ENCODE results near the gene FGF18.

FGF18 gene

DNA sequence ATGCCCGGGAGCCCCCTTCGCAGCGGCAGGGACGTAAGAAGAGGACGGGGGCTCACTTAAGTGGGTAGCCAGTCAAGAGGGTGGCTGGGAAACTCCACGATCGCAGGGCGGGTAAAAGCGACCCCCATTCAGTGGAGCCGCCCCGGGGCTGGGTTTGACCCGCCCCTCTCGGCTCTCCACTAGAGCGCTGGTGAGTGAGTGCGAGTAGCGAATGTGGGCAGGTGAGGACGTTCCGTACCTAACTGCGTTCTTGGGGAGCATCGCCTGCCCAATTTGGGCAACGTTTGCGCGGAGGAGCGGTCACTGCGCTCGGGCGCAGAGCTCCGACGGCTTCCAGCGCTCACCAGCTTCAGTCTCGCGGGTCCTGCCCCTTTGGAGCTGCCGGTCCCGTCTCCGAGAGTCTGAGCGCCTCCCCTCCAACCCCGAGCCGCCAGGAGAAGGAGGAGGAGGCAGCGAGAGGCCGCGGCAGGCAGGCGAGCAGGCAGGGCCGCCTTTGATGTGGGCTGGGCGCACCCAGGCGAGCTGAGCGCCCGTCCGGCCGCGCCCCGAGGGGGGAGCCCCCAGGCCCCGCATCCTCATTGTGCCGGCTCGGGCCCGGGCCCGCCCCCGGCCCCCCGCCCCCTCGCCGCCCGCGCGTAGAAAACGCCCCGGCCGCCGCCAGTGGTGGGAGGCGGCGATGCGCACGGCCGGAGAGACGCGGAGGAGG is at the start of gene FGF18 (continued):
- peak; percentile 52 for TF ChIP-seq SP7 (tag by site-specific recombination; IDR thresholded peaks at IDR 0.05)
- no peak for TF ChIP-seq ZNF248 (tag by site-specific recombination; IDR thresholded peaks at IDR 0.05)
- no peak for TF ChIP-seq ZNF658 (tag by site-specific recombination; IDR thresholded peaks at IDR 0.05)
- TF ChIP-seq, protein P1, sequence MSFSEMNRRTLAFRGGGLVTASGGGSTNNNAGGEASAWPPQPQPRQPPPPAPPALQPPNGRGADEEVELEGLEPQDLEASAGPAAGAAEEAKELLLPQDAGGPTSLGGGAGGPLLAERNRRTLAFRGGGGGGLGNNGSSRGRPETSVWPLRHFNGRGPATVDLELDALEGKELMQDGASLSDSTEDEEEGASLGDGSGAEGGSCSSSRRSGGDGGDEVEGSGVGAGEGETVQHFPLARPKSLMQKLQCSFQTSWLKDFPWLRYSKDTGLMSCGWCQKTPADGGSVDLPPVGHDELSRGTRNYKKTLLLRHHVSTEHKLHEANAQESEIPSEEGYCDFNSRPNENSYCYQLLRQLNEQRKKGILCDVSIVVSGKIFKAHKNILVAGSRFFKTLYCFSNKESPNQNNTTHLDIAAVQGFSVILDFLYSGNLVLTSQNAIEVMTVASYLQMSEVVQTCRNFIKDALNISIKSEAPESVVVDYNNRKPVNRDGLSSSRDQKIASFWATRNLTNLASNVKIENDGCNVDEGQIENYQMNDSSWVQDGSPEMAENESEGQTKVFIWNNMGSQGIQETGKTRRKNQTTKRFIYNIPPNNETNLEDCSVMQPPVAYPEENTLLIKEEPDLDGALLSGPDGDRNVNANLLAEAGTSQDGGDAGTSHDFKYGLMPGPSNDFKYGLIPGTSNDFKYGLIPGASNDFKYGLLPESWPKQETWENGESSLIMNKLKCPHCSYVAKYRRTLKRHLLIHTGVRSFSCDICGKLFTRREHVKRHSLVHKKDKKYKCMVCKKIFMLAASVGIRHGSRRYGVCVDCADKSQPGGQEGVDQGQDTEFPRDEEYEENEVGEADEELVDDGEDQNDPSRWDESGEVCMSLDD (tag by site-specific recombination; IDR thresholded peaks at IDR 0.05) = peak; percentile 47; the same call in 1 of the 2 replicates
- TF ChIP-seq ZNF416 (tag by site-specific recombination; IDR thresholded peaks at IDR 0.05) = no peak
- peak; percentile 75 for TF ChIP-seq ZBTB8A (tag by site-specific recombination; IDR thresholded peaks at IDR 0.05)
- no peak for TF ChIP-seq ZNF112 (tag by site-specific recombination; IDR thresholded peaks at IDR 0.05)
- no peak for TF ChIP-seq ZNF19 (tag by site-specific recombination; IDR thresholded peaks at IDR 0.05; ENCODE audit: low read depth)
- 0 out of 2 replicates have a peak, but pooled peaks have one; percentile 8 for TF ChIP-seq ZNF133 (tag by site-specific recombination; IDR thresholded peaks at IDR 0.05)
- TF ChIP-seq, protein P2, sequence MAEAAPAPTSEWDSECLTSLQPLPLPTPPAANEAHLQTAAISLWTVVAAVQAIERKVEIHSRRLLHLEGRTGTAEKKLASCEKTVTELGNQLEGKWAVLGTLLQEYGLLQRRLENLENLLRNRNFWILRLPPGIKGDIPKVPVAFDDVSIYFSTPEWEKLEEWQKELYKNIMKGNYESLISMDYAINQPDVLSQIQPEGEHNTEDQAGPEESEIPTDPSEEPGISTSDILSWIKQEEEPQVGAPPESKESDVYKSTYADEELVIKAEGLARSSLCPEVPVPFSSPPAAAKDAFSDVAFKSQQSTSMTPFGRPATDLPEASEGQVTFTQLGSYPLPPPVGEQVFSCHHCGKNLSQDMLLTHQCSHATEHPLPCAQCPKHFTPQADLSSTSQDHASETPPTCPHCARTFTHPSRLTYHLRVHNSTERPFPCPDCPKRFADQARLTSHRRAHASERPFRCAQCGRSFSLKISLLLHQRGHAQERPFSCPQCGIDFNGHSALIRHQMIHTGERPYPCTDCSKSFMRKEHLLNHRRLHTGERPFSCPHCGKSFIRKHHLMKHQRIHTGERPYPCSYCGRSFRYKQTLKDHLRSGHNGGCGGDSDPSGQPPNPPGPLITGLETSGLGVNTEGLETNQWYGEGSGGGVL (tag by site-specific recombination; IDR thresholded peaks at IDR 0.05) = peak; percentile 49; the same call in 1 of the 2 replicates
- peak; percentile 74 for TF ChIP-seq SP2 (tag by site-specific recombination; IDR thresholded peaks at IDR 0.05)
- TF ChIP-seq ZNF132 (tag by site-specific recombination; IDR thresholded peaks at IDR 0.05; ENCODE audit: borderline replicate concordance) = no peak
- peak; percentile 78 for TF ChIP-seq ZNF777 (tag by site-specific recombination; IDR thresholded peaks at IDR 0.05; ENCODE audit: borderline replicate concordance)
- TF ChIP-seq, protein P3, sequence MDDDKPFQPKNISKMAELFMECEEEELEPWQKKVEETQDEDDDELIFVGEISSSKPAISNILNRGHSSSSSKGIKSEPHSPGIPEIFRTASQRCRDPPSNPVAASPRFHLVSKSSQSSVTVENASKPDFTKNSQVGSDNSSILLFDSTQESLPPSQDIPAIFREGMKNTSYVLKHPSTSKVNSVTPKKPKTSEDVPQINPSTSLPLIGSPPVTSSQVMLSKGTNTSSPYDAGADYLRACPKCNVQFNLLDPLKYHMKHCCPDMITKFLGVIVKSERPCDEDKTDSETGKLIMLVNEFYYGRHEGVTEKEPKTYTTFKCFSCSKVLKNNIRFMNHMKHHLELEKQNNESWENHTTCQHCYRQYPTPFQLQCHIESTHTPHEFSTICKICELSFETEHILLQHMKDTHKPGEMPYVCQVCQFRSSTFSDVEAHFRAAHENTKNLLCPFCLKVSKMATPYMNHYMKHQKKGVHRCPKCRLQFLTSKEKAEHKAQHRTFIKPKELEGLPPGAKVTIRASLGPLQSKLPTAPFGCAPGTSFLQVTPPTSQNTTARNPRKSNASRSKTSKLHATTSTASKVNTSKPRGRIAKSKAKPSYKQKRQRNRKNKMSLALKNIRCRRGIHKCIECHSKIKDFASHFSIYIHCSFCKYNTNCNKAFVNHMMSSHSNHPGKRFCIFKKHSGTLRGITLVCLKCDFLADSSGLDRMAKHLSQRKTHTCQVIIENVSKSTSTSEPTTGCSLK (tag by site-specific recombination; IDR thresholded peaks at IDR 0.05) = no peak
- TF ChIP-seq ZNF585B (tag by site-specific recombination; IDR thresholded peaks at IDR 0.05) = no peak
- TF ChIP-seq ZNF596 (tag by site-specific recombination; IDR thresholded peaks at IDR 0.05) = no peak
- peak; percentile 69 for TF ChIP-seq ZBTB17 (tag by site-specific recombination; IDR thresholded peaks at IDR 0.05)
- no peak for TF ChIP-seq SALL2 (tag by site-specific recombination; IDR thresholded peaks at IDR 0.05; ENCODE audit: borderline replicate concordance)
- TF ChIP-seq IKZF3 (tag by site-specific recombination; IDR thresholded peaks at IDR 0.05) = no peak
- peak; percentile 78 for TF ChIP-seq ZNF335 (tag by site-specific recombination; conservative IDR thresholded peaks at IDR 0.05)
- TF ChIP-seq, protein P4, sequence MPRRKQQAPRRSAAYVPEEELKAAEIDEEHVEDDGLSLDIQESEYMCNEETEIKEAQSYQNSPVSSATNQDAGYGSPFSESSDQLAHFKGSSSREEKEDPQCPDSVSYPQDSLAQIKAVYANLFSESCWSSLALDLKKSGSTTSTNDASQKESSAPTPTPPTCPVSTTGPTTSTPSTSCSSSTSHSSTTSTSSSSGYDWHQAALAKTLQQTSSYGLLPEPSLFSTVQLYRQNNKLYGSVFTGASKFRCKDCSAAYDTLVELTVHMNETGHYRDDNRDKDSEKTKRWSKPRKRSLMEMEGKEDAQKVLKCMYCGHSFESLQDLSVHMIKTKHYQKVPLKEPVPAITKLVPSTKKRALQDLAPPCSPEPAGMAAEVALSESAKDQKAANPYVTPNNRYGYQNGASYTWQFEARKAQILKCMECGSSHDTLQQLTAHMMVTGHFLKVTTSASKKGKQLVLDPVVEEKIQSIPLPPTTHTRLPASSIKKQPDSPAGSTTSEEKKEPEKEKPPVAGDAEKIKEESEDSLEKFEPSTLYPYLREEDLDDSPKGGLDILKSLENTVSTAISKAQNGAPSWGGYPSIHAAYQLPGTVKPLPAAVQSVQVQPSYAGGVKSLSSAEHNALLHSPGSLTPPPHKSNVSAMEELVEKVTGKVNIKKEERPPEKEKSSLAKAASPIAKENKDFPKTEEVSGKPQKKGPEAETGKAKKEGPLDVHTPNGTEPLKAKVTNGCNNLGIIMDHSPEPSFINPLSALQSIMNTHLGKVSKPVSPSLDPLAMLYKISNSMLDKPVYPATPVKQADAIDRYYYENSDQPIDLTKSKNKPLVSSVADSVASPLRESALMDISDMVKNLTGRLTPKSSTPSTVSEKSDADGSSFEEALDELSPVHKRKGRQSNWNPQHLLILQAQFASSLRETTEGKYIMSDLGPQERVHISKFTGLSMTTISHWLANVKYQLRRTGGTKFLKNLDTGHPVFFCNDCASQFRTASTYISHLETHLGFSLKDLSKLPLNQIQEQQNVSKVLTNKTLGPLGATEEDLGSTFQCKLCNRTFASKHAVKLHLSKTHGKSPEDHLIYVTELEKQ (tag by site-specific recombination; IDR thresholded peaks at IDR 0.05; ENCODE audit: borderline replicate concordance) = no peak
- no peak for TF ChIP-seq KLF16 (tag by site-specific recombination; IDR thresholded peaks at IDR 0.05)
- TF ChIP-seq, protein P5, sequence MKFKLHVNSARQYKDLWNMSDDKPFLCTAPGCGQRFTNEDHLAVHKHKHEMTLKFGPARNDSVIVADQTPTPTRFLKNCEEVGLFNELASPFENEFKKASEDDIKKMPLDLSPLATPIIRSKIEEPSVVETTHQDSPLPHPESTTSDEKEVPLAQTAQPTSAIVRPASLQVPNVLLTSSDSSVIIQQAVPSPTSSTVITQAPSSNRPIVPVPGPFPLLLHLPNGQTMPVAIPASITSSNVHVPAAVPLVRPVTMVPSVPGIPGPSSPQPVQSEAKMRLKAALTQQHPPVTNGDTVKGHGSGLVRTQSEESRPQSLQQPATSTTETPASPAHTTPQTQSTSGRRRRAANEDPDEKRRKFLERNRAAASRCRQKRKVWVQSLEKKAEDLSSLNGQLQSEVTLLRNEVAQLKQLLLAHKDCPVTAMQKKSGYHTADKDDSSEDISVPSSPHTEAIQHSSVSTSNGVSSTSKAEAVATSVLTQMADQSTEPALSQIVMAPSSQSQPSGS (tag by site-specific recombination; IDR thresholded peaks at IDR 0.05; ENCODE audit: low read depth) = no peak
- no peak for TF ChIP-seq ZNF146 (tag by site-specific recombination; IDR thresholded peaks at IDR 0.05)
- no peak for TF ChIP-seq ZSCAN23 (tag by site-specific recombination; IDR thresholded peaks at IDR 0.05)
- no peak for TF ChIP-seq ZBTB7A (tag by site-specific recombination; IDR thresholded peaks at IDR 0.05; ENCODE audit: low read depth)
- TF ChIP-seq, protein P6, sequence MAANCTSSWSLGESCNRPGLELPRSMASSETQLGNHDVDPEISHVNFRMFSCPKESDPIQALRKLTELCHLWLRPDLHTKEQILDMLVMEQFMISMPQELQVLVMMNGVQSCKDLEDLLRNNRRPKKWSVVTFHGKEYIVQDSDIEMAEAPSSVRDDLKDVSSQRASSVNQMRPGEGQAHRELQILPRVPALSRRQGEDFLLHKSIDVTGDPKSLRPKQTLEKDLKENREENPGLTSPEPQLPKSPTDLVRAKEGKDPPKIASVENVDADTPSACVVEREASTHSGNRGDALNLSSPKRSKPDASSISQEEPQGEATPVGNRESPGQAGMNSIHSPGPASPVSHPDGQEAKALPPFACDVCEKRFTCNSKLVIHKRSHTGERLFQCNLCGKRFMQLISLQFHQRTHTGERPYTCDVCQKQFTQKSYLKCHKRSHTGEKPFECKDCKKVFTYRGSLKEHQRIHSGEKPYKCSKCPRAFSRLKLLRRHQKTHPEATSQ (tag by site-specific recombination; IDR thresholded peaks at IDR 0.05) = no peak
